Sigmoid colon (tissue), 4 donors: Measurements from ENCODE around the gene DCUN1D4.

Experiments used
- CTCF ChIP-seq, 4 experiments: fragments of 450-650 bp in 3 of 4; fragments of 200-600 bp in 1 of 4; IDR thresholded peaks; one replicate each; pipeline ENCODE4 v1.5.1; 2016 to 2019; ENCODE audit warnings: antibody characterized with exemption in 4 of 4, mild to moderate bottlenecking in 3 of 4, moderate library complexity in 2 of 4
- EP300 ChIP-seq, 4 donors: sonication (generic); formaldehyde crosslinking; IDR thresholded peaks; one replicate each; pipeline ENCODE4 v1.6.1; 2017; ENCODE audit warnings: antibody characterized with exemption in 4 of 4
- POLR2A ChIP-seq, 2 donors: fragments of 450-650 bp; IDR thresholded peaks; one replicate each; pipeline ENCODE4 v1.6.1; 2016; ENCODE audit warnings: antibody characterized with exemption in 2 of 2, mild to moderate bottlenecking in 2 of 2, moderate library complexity in 2 of 2
- POLR2AphosphoS5 ChIP-seq, 4 donors: sonication (generic); formaldehyde crosslinking; IDR thresholded peaks; one replicate each; pipeline ENCODE4 v1.6.1; 2017; ENCODE audit warnings: antibody characterized with exemption in 4 of 4

GRCh38 chr4:51851090-51851936, 8.4 kb downstream of the DCUN1D4 start:
- no peak for TF ChIP-seq CTCF (IDR thresholded peaks at IDR 0.05)
- TF ChIP-seq EP300 (IDR thresholded peaks at IDR 0.05): no peak
- TF ChIP-seq POLR2AphosphoS5 (IDR thresholded peaks at IDR 0.05): no peak
- no peak for TF ChIP-seq POLR2A (IDR thresholded peaks at IDR 0.05)
